ENCODE measurements around the gene KARS1. TPM values are rescaled to one million over a fixed set of nuclear protein-coding genes. Genes with fewer than 3 reads are reported as not detected.

KARS1 gene
- total RNA-seq, 1 experiment from 2014 or later = 148 TPM

DNA sequence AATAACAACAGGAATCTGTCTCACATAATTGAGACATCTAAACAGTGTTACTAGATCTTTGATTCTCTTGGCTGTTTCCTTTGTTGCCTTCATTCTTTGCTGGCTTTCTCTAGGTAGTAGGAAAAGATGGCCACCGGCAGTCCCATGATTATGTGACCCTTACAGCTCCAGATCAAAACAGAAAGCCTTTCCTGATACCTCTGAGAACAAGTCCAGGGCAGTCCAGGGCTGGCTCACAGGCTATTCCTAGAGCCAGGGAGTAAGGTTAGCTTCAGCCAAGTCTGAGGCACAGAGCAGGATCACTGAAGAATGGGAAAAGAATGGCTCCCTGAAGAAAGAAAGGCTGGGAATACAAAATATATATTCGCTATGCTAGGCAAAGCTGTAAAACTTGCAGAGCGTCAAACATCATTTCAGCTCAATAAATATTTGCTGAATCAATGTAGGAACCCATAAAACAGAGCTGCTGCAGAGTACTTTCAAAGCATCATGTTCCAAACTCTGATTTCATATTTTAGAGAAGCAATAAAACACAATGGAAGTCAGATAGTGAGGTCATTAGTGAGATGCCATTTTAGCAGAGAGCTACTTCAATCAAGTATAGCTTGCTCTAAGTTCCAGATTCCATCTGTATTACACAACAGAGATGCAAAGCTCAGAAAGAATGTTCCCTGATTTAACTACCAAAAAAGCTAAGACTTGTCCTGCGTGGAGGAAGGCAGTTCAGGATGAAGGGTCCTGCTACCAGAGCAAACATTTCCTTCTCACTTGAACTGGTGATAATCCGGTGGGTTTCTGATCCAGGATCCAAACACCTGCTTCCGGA is 47.8 kb downstream of the KARS1 start:
- Histone ChIP-seq H3K79me2 (ENCODE audit: low read length) (no peaks in the 10 kb centered on the region), H3K4me1 (ENCODE audit: insufficient read depth, low read length) (peaks cover 6% of the 10 kb centered on the region), H3F3A (ENCODE audit: low read length, unreplicated experiment) (no peaks in the 10 kb centered on the region), H3K27me3 (ENCODE audit: low read length) (no peaks in the 10 kb centered on the region), H3K9me2 (replicated peaks; ENCODE audit: low read length) (no peaks in the 10 kb centered on the region), H2AFZ (ENCODE audit: low read length) (no peak overlapping the region), H3K4me2 (ENCODE audit: low read length) (no peak overlapping the region), H3K36me3 (ENCODE audit: low read depth, low read length) (peaks cover 30% of the 10 kb centered on the region), H3K27ac (ENCODE audit: low read length) (no peak overlapping the region), H3K9me3 (ENCODE audit: low read length) (no peaks in the 10 kb centered on the region), H3K4me3 (ENCODE audit: low read length) (no peak overlapping the region), H4K20me1 (ENCODE audit: low read length) (no peaks in the 10 kb centered on the region), H3K9ac (ENCODE audit: low read length) (no peak overlapping the region)
- DNase-seq (no peak), ATAC-seq (peak; percentile 37)
- TSS peak; percentile 18 for BruUV-seq (replicated peaks)
- CTCF ChIA-PET = interaction anchor here (0.5 kb wide), 1 partner anchor 82 kb away, joined by 4 read pairs; no protein-coding TSS in a partner anchor
- intact Hi-C loops (cut with micrococcal nuclease) = no loop called here
- POLR2A ChIA-PET (ENCODE audit: unreplicated experiment) = no interaction called here
- TF ChIP-seq EZH2phosphoT487 (IDR thresholded peaks at IDR 0.05; ENCODE audit: borderline replicate concordance, low read length) (no peak), EZH2 (IDR thresholded peaks at IDR 0.05; ENCODE audit: low read length, unreplicated experiment) (no peak)
- TF ChIP-seq, protein P1, sequence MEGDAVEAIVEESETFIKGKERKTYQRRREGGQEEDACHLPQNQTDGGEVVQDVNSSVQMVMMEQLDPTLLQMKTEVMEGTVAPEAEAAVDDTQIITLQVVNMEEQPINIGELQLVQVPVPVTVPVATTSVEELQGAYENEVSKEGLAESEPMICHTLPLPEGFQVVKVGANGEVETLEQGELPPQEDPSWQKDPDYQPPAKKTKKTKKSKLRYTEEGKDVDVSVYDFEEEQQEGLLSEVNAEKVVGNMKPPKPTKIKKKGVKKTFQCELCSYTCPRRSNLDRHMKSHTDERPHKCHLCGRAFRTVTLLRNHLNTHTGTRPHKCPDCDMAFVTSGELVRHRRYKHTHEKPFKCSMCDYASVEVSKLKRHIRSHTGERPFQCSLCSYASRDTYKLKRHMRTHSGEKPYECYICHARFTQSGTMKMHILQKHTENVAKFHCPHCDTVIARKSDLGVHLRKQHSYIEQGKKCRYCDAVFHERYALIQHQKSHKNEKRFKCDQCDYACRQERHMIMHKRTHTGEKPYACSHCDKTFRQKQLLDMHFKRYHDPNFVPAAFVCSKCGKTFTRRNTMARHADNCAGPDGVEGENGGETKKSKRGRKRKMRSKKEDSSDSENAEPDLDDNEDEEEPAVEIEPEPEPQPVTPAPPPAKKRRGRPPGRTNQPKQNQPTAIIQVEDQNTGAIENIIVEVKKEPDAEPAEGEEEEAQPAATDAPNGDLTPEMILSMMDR (conservative IDR thresholded peaks at IDR 0.05; ENCODE audit: low read depth, low read length) = no peak

DNA sequence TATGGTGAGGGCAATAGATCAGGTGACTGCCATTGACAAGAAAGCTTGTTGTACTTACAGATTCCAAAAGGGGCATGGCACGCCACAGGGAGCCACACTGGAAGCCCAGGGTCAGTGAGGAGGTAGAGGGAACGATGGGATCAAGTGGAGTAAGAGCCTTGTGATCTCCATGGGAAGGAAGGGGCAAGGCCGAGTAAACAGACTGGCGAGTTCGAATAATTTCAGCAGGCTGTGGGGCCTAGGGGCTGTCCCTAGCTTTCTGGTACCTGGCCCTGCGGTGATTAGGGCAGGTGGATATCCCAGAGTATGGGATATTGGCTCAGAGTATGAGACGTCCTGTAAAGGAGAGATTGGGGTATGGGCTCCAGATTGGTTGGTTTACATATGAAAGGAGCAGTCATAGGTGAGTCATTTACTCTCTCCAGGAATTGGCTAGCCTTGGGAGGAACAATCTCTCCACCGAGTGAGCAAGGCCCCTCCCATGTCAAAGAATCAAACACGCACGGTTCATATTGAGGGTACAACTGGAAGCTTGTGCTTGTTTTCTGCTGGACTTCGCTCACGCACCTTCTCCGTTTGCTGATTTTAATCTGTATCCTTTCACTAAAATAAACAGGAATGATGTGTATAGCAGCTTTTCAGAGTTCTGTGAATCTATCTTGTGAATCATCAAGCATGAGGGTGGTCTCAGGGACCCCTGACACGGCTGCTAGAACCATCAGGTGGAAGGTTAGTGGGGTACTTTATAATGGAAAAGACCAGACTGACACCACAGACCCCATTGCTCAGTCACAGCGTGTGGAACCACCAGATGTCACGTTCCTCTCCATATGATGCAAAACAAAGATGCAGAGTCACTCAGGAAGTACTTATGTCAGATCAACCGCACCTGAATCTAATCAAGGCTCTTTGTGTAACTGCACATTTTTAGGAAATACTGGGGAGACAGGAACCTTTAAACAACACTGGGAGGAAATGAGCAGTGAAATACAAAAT is 53.3 kb downstream of the KARS1 start:
- Histone ChIP-seq H3K9me3 (ENCODE audit: low read length) (no peaks in the 10 kb centered on the region), H2AFZ (ENCODE audit: low read length) (peak overlapping the region; percentile 73), H3F3A (ENCODE audit: low read length, unreplicated experiment) (no peaks in the 10 kb centered on the region), H3K9ac (ENCODE audit: low read length) (peak overlapping the region; percentile 50), H3K4me3 (ENCODE audit: low read length) (peak overlapping the region; percentile 30; the same call in 1 of the 2 replicates), H3K27ac (ENCODE audit: low read length) (peak overlapping the region; percentile 85), H4K20me1 (ENCODE audit: low read length) (no peaks in the 10 kb centered on the region), H3K27me3 (ENCODE audit: low read length) (no peaks in the 10 kb centered on the region), H3K79me2 (ENCODE audit: low read length) (no peaks in the 10 kb centered on the region), H3K4me1 (ENCODE audit: insufficient read depth, low read length) (peaks cover 16% of the 10 kb centered on the region), H3K36me3 (ENCODE audit: low read depth, low read length) (peaks cover 7% of the 10 kb centered on the region; the same call in 1 of the 2 replicates), H3K4me2 (ENCODE audit: low read length) (peak overlapping the region; percentile 75), H3K9me2 (replicated peaks; ENCODE audit: low read length) (no peaks in the 10 kb centered on the region)
- POLR2A ChIA-PET (ENCODE audit: unreplicated experiment) = no interaction called here
- no TSS peak for BruUV-seq (replicated peaks)
- TF ChIP-seq EZH2 (IDR thresholded peaks at IDR 0.05; ENCODE audit: low read length, unreplicated experiment) = no peak
- TF ChIP-seq, protein P1 (conservative IDR thresholded peaks at IDR 0.05; ENCODE audit: low read depth, low read length) = no peak
- no peak for TF ChIP-seq EZH2phosphoT487 (IDR thresholded peaks at IDR 0.05; ENCODE audit: borderline replicate concordance, low read length)
- CTCF ChIA-PET = no interaction called here
- intact Hi-C loops (cut with micrococcal nuclease) = no loop called here
- ATAC-seq (peak; percentile 98), DNase-seq (peak; percentile 84)
